HEK293 (cell line): ENCODE results near the gene EDN1.

Experiments used
- CTCF ChIA-PET: fragments of 350-600 bp; formaldehyde crosslinking; extraction: SDS; loops from one replicate; lab custom pipeline; 2021; ENCODE audit warnings: antibody characterized with exemption; lab: Yijun Ruan, JAX
- POLR2A ChIA-PET: fragments of 300-600 bp; formaldehyde crosslinking; extraction: SDS; loops from one replicate; lab custom pipeline; 2020; ENCODE audit warnings: antibody characterized with exemption, inconsistent platforms; lab: Yijun Ruan, JAX
- H3K27ac ChIP-seq: fragments of 200-500 bp; sonication (Bioruptor generic); 2 replicates; pipeline ENCODE4 v1.5.1; 2014; ENCODE audit warnings: low read depth, low read length, control low read depth, inconsistent platforms; ENCODE audit errors: extremely low read depth
- H3K36me3 ChIP-seq, 2 experiments: fragments of 200-500 bp in 1 of 2; sonication (Bioruptor generic) in 1 of 2; 1 replicate in 1 of 2; 2 replicates in 1 of 2; pipeline ENCODE4 v1.5.1; 2014 to 2017; ENCODE audit warnings: inconsistent platforms in 2 of 2, low read length in 2 of 2; ENCODE audit not compliant: control insufficient read depth in 2 of 2, insufficient read depth in 1 of 2
- H3K4me1 ChIP-seq: fragments of 200-500 bp; sonication (Bioruptor generic); 2 replicates; pipeline ENCODE4 v1.5.1; 2014; ENCODE audit warnings: mild to moderate bottlenecking, low read length, inconsistent platforms; ENCODE audit not compliant: control insufficient read depth, insufficient read depth
- H3K4me3 ChIP-seq: 2 replicates; pipeline ENCODE4 v1.5.1; 2011; ENCODE audit warnings: low read depth, mild to moderate bottlenecking, control low read depth, low read length, moderate library complexity
- H3K9me3 ChIP-seq: fragments of 200-500 bp; sonication (Bioruptor generic); 2 replicates; pipeline ENCODE4 v1.5.1; 2014; ENCODE audit warnings: low read depth, low read length, inconsistent platforms; ENCODE audit not compliant: control insufficient read depth, insufficient read depth
- PRDM2 ChIP-seq: fragments of 450-650 bp; formaldehyde crosslinking; IDR thresholded peaks from 2 replicates; pipeline ENCODE4 v1.5.1; 2016; ENCODE audit warnings: missing biosample characterization, missing genetic modification characterization, borderline replicate concordance
- TSHZ1 ChIP-seq: fragments of 450-650 bp; formaldehyde crosslinking; IDR thresholded peaks from 2 replicates; pipeline ENCODE4 v1.5.1; 2016; ENCODE audit warnings: missing biosample characterization, missing genetic modification characterization, borderline replicate concordance
- ZNF121 ChIP-seq: fragments of 450-650 bp; formaldehyde crosslinking; IDR thresholded peaks from 2 replicates; pipeline ENCODE4 v1.5.1; 2016; ENCODE audit warnings: missing biosample characterization, missing genetic modification characterization
- ZNF175 ChIP-seq: fragments of 450-650 bp; formaldehyde crosslinking; IDR thresholded peaks from 2 replicates; pipeline ENCODE4 v1.5.1; 2016; ENCODE audit warnings: missing biosample characterization, missing genetic modification characterization
- ZNF302 ChIP-seq: fragments of 450-650 bp; formaldehyde crosslinking; IDR thresholded peaks from 2 replicates; pipeline ENCODE4 v1.5.1; 2016; ENCODE audit warnings: missing biosample characterization, missing genetic modification characterization, low read depth
- ZNF391 ChIP-seq: fragments of 450-650 bp; formaldehyde crosslinking; IDR thresholded peaks from 2 replicates; pipeline ENCODE4 v1.5.1; 2016; ENCODE audit warnings: low read depth, missing biosample characterization, missing genetic modification characterization, borderline replicate concordance
- ZNF404 ChIP-seq: fragments of 450-650 bp; formaldehyde crosslinking; IDR thresholded peaks from 2 replicates; pipeline ENCODE4 v1.5.1; 2017; ENCODE audit warnings: missing biosample characterization, missing genetic modification characterization
- ZNF423 ChIP-seq: fragments of 450-650 bp; formaldehyde crosslinking; IDR thresholded peaks from 2 replicates; pipeline ENCODE4 v1.5.1; 2016; ENCODE audit warnings: missing biosample characterization, missing genetic modification characterization
- ZNF48 ChIP-seq: fragments of 450-650 bp; formaldehyde crosslinking; IDR thresholded peaks from 2 replicates; pipeline ENCODE4 v1.5.1; 2016; ENCODE audit warnings: missing biosample characterization, missing genetic modification characterization
- ZNF549 ChIP-seq: fragments of 450-650 bp; IDR thresholded peaks from 2 replicates; pipeline ENCODE4 v1.5.1; 2018; ENCODE audit warnings: missing biosample characterization, missing genetic modification characterization, mild to moderate bottlenecking, inconsistent platforms, moderate library complexity
- ZNF626 ChIP-seq: fragments of 450-650 bp; sonication (Bioruptor Pico); formaldehyde crosslinking; IDR thresholded peaks from 2 replicates; pipeline ENCODE4 v1.5.1; 2018; ENCODE audit warnings: missing biosample characterization, missing genetic modification characterization, inconsistent platforms
- ZNF658 ChIP-seq: fragments of 450-650 bp; formaldehyde crosslinking; IDR thresholded peaks from 2 replicates; pipeline ENCODE4; 2016; ENCODE audit warnings: missing biosample characterization, missing genetic modification characterization
- ZNF785 ChIP-seq: fragments of 450-650 bp; formaldehyde crosslinking; IDR thresholded peaks from 2 replicates; pipeline ENCODE4 v1.5.1; 2016; ENCODE audit warnings: missing biosample characterization, missing genetic modification characterization
- ZNF843 ChIP-seq: fragments of 450-650 bp; formaldehyde crosslinking; IDR thresholded peaks from 2 replicates; pipeline ENCODE4 v1.5.1; 2016; ENCODE audit warnings: missing biosample characterization, missing genetic modification characterization

EDN1 gene

GRCh38 chr6:12294851-12295536 is 4.8 kb downstream of the EDN1 start (continued):
- no peak for TF ChIP-seq PRDM2
- TF ChIP-seq ZNF626 (tag by site-specific recombination): no peak
- no peak for TF ChIP-seq ZNF48
- no peak for TF ChIP-seq ZNF549 (tag by site-specific recombination)
- no peak for TF ChIP-seq ZNF121 (tag by site-specific recombination)
- no peak for TF ChIP-seq ZNF658 (tag by site-specific recombination)
- no peak for TF ChIP-seq ZNF391 (tag by site-specific recombination)
- no peak for TF ChIP-seq ZNF175
- TF ChIP-seq ZNF423: no peak
- no peak for TF ChIP-seq ZNF785
- TF ChIP-seq TSHZ1 (tag by site-specific recombination): no peak

GRCh38 chr6:12295558-12296254 is 5.5 kb downstream of the EDN1 start:
- H3K9me3 ChIP-seq: no peaks in the 10 kb centered on the region
- no peak overlapping the region for H3K27ac ChIP-seq
- TF ChIP-seq ZNF404 (tag by site-specific recombination) (no peak), ZNF302 (no peak), ZNF843 (tag by site-specific recombination) (no peak)
- no peaks in the 10 kb centered on the region for H3K36me3 ChIP-seq
- no peak overlapping the region for H3K4me3 ChIP-seq
- ChIA-PET CTCF (interaction anchor here (1.0 to 7.0 kb wide), 2 partner anchors 307 to 598 kb away, joined by 3 to 75 read pairs; no protein-coding TSS in a partner anchor), POLR2A (no interaction called here)
- peaks cover 7% of the 10 kb centered on the region; the same call in 1 of the 2 replicates for H3K4me1 ChIP-seq
